Stimulated activated CD8-positive, alpha-beta memory T cell treated with anti-CD3 and anti-CD28 coated beads, Interleukin-4, amount 100 ng/mL, for 48 hours (primary cell): Measurements from ENCODE around the gene ZNF598.

Experiments
- DNase-seq: peaks from one replicate; pipeline ENCODE4 v3.0.0-alpha.2; 2020

The ZNF598 gene

GRCh38 chr16:2009791-2010510 is at the start of gene ZNF598:
Gene ZNF598 (minus strand): TSS chr16:2009821.
- DNase-seq: peak; percentile 83

GRCh38 chr16:2058872-2059271 is 49.3 kb upstream of the ZNF598 start:
- no peak for DNase-seq

- DNase-seq: no peak
Observed at GRCh38 chr16:2058420-2058819, 48.8 kb upstream of the ZNF598 start.

- no peak for DNase-seq
Observed at GRCh38 chr16:2057438-2057837, 47.8 kb upstream of the ZNF598 start.

GRCh38 chr16:2056681-2057407 is 47.2 kb upstream of the ZNF598 start:
- no peak for DNase-seq

- no peak for DNase-seq
Observed at GRCh38 chr16:2056077-2056476, 46.5 kb upstream of the ZNF598 start.

- no peak for DNase-seq
Observed at GRCh38 chr16:2054543-2055245, 45.1 kb upstream of the ZNF598 start.

GRCh38 chr16:2053897-2054296 is 44.3 kb upstream of the ZNF598 start:
- no peak for DNase-seq

- DNase-seq: no peak
Observed at GRCh38 chr16:2053211-2053610, 43.6 kb upstream of the ZNF598 start.

GRCh38 chr16:2048116-2048543 is 38.5 kb upstream of the ZNF598 start:
- DNase-seq: no peak

GRCh38 chr16:2047330-2048115 is 37.9 kb upstream of the ZNF598 start, which contains the start of the genes NTHL1 and TSC2:
Gene NTHL1 (minus strand): TSS chr16:2047834. CDS start chr16:2047823, 11 bp downstream.
Gene TSC2 (plus strand): TSS chr16:2047985. CDS start chr16:2048616, 631 bp downstream.
- DNase-seq: peak; percentile 95

GRCh38 chr16:2046893-2047329 is 37.3 kb upstream of the ZNF598 start:
- no peak for DNase-seq

GRCh38 chr16:2045965-2046892 is 36.6 kb upstream of the ZNF598 start:
- no peak for DNase-seq

- no peak for DNase-seq
Observed at GRCh38 chr16:2044541-2044940, 34.9 kb upstream of the ZNF598 start.

GRCh38 chr16:2043667-2044451 is 34.2 kb upstream of the ZNF598 start:
- no peak for DNase-seq

- DNase-seq: no peak
Observed at GRCh38 chr16:2042986-2043666, 33.5 kb upstream of the ZNF598 start.

- DNase-seq: no peak
Observed at GRCh38 chr16:2042171-2042985, 32.8 kb upstream of the ZNF598 start.

- DNase-seq: no peak
Observed at GRCh38 chr16:2040787-2041522, 31.3 kb upstream of the ZNF598 start.
